ENCODE data around the gene PROZ. TPM values are rescaled to one million over a fixed set of nuclear protein-coding genes. Genes with fewer than 3 reads are reported as not detected.
A peak's percentile ranks its signal among the peaks of the same experiment; 100 is the strongest.

The PROZ gene
- total and polyA plus RNA-seq, 2 of the 13 experiments (the other 11 are each of a cell fraction or from before 2014, with no cell fraction given), result 5.6 to 22.5 TPM

DNA sequence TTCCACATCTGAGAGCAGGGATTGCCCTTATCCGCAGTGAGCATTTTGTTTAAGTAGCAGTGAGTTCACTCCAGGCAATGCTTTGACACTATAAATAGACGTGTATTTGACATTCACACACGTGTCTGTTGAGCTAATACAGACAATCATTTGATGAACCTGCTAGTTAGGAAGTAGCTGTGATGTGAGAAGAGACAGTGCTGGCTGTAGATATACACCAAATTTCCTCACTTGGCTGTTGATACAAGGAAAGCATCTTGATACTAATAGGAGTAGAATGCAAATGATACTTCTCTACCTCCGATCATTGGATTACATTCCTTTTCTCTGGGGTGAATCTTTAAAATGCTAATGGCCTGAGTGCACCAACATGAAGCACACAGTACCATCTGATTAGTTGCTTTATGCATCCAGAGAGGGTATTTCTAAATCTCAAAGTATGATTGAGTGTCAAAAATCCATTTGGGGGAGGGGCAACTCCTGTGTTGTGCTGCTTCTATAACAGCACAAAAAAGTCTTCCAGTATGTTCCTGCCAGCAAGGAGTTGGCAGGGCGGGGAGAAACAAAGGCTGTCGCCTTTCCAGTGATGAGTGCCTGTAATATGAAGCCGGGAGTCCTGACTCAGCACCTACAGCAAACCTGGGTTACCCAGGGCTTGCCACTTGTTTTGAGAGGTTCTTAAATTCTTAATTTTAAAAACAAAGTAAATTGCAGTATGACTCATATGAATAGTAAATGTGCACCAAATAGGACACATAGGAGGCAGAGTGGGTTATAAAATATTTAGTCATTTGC, 58.0 kb downstream of the PROZ start (continued):
- TF ChIP-seq, protein P1, sequence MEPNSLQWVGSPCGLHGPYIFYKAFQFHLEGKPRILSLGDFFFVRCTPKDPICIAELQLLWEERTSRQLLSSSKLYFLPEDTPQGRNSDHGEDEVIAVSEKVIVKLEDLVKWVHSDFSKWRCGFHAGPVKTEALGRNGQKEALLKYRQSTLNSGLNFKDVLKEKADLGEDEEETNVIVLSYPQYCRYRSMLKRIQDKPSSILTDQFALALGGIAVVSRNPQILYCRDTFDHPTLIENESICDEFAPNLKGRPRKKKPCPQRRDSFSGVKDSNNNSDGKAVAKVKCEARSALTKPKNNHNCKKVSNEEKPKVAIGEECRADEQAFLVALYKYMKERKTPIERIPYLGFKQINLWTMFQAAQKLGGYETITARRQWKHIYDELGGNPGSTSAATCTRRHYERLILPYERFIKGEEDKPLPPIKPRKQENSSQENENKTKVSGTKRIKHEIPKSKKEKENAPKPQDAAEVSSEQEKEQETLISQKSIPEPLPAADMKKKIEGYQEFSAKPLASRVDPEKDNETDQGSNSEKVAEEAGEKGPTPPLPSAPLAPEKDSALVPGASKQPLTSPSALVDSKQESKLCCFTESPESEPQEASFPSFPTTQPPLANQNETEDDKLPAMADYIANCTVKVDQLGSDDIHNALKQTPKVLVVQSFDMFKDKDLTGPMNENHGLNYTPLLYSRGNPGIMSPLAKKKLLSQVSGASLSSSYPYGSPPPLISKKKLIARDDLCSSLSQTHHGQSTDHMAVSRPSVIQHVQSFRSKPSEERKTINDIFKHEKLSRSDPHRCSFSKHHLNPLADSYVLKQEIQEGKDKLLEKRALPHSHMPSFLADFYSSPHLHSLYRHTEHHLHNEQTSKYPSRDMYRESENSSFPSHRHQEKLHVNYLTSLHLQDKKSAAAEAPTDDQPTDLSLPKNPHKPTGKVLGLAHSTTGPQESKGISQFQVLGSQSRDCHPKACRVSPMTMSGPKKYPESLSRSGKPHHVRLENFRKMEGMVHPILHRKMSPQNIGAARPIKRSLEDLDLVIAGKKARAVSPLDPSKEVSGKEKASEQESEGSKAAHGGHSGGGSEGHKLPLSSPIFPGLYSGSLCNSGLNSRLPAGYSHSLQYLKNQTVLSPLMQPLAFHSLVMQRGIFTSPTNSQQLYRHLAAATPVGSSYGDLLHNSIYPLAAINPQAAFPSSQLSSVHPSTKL (CRISPR knock-in tag; IDR thresholded peaks at IDR 0.05), result 0 out of 2 replicates have a peak, but pooled peaks have one; percentile 18
- TF ChIP-seq TP53 (CRISPR knock-in tag; conservative IDR thresholded peaks at IDR 0.05) (no peak), PCBP1 (IDR thresholded peaks at IDR 0.05; ENCODE audit: borderline replicate concordance, low read depth, low read length) (no peak), ZNF563 (CRISPR knock-in tag; IDR thresholded peaks at IDR 0.05) (no peak), MEF2D (CRISPR knock-in tag; IDR thresholded peaks at IDR 0.05) (peak; percentile 95), GATA4 (IDR thresholded peaks at IDR 0.05; ENCODE audit: borderline replicate concordance, low read depth) (no peak), TGIF2 (CRISPR knock-in tag; IDR thresholded peaks at IDR 0.05) (peak; percentile 92), ZFP62 (CRISPR knock-in tag; IDR thresholded peaks at IDR 0.05) (no peak), FOXA1 (IDR thresholded peaks at IDR 0.05) (no peak), FOXA1 (CRISPR knock-in tag; IDR thresholded peaks at IDR 0.05) (no peak), RARA (CRISPR knock-in tag; IDR thresholded peaks at IDR 0.05) (0 out of 2 replicates have a peak, but pooled peaks have one; percentile 13), KLF12 (CRISPR knock-in tag; IDR thresholded peaks at IDR 0.05; ENCODE audit: borderline replicate concordance) (no peak), HMG20A (CRISPR knock-in tag; IDR thresholded peaks at IDR 0.05; ENCODE audit: borderline replicate concordance) (no peak)
- TF ChIP-seq, protein P2, sequence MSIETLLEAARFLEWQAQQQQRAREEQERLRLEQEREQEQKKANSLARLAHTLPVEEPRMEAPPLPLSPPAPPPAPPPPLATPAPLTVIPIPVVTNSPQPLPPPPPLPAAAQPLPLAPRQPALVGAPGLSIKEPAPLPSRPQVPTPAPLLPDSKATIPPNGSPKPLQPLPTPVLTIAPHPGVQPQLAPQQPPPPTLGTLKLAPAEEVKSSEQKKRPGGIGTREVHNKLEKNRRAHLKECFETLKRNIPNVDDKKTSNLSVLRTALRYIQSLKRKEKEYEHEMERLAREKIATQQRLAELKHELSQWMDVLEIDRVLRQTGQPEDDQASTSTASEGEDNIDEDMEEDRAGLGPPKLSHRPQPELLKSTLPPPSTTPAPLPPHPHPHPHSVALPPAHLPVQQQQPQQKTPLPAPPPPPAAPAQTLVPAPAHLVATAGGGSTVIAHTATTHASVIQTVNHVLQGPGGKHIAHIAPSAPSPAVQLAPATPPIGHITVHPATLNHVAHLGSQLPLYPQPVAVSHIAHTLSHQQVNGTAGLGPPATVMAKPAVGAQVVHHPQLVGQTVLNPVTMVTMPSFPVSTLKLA (IDR thresholded peaks at IDR 0.05), result peak; percentile 68; the same call in 1 of the 2 replicates

Measured in HepG2 (cell line).